GM21526 (cell line): ENCODE data around the gene CCDC93.
"Not testable (repeated sequence)": the region's sequence is repeated elsewhere in the genome, so short reads cannot be mapped to it uniquely, and the experiment has no call there.

Source experiments
- ATAC-seq: cut with Tn5 transposase; IDR thresholded peaks from one replicate; pipeline ENCODE4 v1.9.1; 2021; ENCODE audit warnings: moderate library complexity; ENCODE audit not compliant: unreplicated experiment, low FRiP score

CCDC93 gene

DNA sequence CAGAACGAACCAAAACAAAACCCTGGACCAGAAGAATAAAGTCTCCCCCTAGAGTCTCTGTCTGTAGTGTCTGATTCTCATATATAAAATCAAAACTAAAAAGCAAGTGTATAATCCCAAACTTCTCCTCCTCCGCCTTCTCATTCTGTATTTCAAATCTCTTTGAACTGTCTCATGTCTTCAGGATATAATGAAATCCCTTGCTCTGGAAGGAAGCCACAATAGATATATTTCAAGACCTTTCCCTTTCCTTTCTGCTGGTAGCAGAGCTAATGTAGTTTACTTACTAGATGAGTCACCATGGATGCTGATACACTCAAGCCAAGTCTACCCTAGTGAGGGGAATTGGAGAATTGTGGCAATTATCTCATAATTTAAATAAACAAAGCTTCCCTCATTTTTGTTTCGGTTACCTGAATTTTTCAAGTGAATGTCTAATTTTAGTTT, 33.5 kb upstream of the CCDC93 start:
- no peak for ATAC-seq

GRCh38 chr2:118046634-118047210, 32.9 kb upstream of the CCDC93 start:
- ATAC-seq, result no peak

GRCh38 chr2:118045286-118045685, 31.4 kb upstream of the CCDC93 start:
- no peak for ATAC-seq

GRCh38 chr2:118044854-118045253, 31.0 kb upstream of the CCDC93 start:
- no peak for ATAC-seq

DNA sequence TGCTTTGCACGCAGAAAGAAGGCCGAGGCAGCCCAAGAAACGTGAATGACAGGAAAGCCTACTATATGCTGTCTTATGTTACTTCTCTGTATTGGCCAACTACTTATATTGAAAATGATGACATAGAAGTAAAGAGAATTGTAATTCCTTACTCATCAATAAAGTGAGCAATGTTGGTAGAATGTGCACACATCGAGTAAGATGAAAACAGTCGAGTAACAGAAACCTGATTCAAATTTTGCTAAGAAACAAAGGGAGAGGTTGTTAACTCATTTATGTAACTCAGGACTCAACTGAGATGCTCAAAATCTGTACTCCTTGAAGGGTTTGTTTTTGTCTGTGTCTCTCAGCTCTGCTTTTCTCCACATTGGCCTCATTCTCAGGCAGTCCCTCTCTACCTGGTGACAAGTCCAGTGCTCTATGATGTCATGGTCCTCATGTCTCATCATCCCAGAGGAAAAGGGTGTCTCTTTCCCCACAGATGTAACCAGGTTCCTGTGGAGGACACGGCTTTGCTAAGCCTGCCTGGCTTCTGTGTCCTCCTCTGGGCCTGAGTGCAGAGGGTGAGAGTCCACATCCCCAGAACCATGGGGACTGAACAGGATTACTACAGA, 30.3 kb upstream of the CCDC93 start:
- no peak for ATAC-seq

DNA sequence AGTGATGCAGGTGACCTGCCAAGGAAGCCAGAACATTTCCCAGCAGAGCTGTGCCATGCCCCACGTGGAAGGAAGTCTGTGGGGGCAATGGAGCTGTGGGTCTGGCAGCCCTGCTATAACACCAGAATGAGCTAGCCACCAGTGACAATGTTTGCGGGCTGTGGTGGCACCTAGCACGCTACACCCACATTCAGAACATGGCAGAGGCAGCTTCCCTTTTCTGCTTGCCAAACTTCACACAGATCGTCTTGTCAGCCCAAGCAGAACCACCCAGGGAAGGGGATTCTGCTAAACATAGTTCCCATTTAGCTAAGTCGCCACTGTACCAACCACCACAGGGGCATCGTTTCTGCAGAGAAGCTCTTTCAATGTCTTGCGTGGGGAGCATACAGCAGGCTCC, 27.0 kb upstream of the CCDC93 start:
- no peak for ATAC-seq

GRCh38 chr2:118032169-118033013, 18.5 kb upstream of the CCDC93 start:
- peak; percentile 83 for ATAC-seq

DNA sequence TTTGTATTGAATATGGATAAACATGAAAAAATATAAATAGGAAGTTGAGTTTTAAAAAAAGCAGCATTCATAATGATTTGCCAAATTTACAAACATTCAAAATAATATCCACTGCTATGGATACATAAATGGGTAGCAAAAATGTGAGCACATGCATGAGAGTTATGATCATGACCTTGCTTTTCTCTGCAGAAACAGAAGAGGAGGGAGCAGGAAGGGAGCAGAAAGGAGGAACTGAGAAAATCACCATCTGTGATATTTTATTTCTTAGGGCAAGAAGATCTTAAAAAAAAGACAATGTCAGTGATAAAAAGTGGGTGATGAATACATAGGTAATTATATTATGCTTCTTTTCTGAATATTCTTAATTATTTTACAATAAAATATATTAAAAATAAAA, 17.7 kb upstream of the CCDC93 start:
- ATAC-seq, result no peak

DNA sequence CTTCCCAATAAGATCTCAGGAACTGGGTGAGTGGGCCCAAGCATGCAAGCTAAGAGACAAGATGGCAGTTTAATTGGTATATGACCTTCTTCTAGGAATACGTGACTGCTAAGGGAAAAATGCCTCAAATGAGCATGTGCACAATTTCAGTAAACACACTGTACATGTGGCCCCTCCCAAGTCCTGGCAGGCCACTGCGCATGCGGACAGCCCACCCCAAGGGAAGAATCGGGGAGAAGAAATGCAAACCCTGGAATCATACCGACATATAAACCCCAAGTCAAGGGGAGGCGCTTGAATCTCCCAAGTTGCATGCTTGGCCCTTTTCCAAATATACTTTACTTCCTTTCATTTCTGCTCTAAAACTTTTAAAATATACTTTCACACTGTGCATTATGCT, 15.2 kb upstream of the CCDC93 start:
- ATAC-seq, result no peak

GRCh38 chr2:118021356-118021755, 7.5 kb upstream of the CCDC93 start:
- no peak for ATAC-seq

- ATAC-seq, result no peak
Measured at GRCh38 chr2:118019821-118020220, 6.0 kb upstream of the CCDC93 start.

- no peak for ATAC-seq
Measured at GRCh38 chr2:118016911-118017310, 3.0 kb upstream of the CCDC93 start.

GRCh38 chr2:118015761-118016160, 1.9 kb upstream of the CCDC93 start:
- not testable (repeated sequence) for ATAC-seq

- ATAC-seq, result no peak
Measured at GRCh38 chr2:118014492-118014824, 588 bp upstream of the CCDC93 start.

- ATAC-seq, result peak; percentile 41
Measured at GRCh38 chr2:118013221-118013723, 598 bp downstream of the CCDC93 start.

DNA sequence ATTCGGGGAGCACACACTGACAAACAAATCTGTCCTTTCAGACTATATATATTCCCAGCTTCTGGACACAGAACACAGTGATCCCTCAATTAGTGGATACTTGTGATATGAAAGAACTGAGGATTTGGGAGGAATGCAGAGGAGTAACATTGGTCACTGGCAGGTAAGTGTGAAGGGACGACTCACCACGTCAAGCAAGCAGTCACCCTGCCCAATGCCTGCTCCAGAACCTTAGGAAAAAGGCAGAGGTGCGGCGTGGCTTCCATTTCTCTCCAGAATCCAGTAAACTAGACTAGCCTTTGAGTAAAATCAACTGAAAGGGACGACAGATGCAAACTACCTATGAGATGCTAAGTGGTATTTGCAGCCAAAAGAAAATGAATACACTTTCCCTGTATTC, 1.1 kb downstream of the CCDC93 start:
- no peak for ATAC-seq

DNA sequence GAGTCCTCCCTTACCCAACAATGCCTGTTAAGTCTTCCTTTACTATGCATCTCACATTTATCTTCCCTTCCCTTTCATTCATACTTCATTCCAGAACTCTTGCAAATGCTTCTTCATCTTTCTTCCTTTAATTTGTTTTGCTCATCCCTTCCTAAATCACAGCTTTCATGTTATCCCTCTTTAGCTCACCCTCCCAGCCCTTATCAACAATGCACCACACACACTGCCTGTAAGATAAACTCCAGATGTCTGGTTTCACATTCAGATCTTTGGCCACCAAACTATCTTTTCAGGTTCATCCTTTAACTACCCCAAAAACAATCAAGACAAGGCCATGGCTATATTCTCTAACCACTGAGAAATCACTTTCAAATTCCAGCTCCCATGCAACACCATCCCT, 3.4 kb downstream of the CCDC93 start:
- no peak for ATAC-seq

DNA sequence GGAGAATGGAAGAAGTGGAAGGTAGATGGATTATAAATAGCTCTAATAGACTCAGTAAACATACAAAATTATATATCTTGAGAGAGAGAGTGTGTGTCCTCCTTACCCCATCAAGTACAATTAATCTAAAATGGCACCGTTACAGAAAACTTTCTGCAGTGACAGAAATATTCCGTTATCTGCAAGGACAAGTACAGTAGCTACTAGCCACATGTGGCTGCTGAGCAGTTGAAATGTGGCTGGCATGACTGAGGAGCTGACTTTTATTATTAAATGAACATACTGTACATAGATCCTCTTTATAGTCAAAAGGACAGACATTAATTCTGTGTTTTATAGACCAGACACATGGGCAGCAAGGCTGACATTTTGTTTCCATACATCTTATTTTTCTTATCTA, 7.0 kb downstream of the CCDC93 start:
- ATAC-seq, result no peak

GRCh38 chr2:118006326-118006725, 7.5 kb downstream of the CCDC93 start:
- no peak for ATAC-seq

DNA sequence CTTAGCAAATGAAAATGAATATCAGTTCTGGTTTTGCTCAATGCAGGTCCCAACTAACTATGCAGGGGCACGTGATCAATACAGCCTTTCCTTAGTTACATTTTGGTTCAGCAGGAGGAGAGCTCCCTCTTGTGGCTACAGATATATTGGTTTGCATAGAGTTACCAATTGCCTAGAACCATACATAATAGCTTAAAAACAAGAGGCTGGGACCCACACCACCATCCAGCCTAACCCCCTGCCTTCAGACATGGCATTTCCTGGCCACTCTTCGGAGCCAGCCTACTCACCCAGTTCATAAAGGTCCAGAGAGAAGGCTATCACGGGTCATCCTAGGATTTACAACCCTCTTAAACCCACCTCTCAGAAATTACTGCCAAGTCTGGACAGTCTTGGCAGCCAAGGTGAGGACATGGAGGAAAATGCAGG, 10.5 kb downstream of the CCDC93 start:
- peak; percentile 99 for ATAC-seq

DNA sequence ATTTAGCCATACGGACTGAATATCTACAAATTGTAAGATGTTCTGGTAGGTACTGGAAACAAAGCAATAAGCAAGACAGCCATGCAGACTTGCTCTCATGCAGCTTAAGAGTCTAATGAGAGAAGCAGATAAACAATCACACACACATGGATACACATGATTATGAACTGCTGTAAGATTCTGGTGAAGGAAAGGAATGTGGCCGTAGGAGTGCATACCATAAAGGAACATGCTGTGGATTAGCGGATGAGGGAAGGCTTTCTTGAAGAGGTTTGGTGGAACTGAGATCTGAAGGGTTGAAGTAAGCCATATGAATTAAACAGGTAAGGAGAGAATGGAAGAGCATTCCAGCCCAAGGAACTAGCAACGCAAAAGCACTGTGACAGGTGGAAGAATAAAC, 13.8 kb downstream of the CCDC93 start:
- ATAC-seq, result no peak
